VCaP (cell line): ENCODE data around the gene TTN.

Experiments used
- H3K27ac ChIP-seq: fragments of 450-650 bp; 2 replicates; pipeline ENCODE4 v1.5.1; 2017
- TF ChIP-seq, protein P1 (sequence below): fragments of 450-650 bp; conservative IDR thresholded peaks from 2 replicates; pipeline ENCODE4 v1.5.1; 2017; ENCODE audit warnings: mild to moderate bottlenecking, moderate library complexity

Gene TTN

DNA sequence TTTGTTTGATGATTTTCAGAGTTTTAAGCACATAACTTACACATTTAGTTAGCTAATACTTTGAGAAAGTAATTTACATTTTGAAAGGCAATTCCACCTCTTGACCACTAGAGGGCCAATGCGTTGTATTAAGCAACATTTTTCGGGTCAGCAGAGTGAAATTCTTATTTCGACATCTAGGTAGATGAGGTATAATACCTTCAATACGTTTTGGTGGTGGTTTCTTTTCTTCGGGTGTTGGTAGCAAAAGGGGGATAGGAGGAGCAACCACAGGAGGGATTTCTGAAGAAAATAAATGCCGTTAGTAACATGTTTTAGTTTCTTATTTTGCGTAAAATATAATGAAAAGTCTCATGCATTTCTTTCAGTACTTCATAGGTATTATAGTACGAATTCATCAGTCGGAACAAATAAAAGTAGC lies 106.3 kb downstream of the TTN start:
- TF ChIP-seq, protein P1, sequence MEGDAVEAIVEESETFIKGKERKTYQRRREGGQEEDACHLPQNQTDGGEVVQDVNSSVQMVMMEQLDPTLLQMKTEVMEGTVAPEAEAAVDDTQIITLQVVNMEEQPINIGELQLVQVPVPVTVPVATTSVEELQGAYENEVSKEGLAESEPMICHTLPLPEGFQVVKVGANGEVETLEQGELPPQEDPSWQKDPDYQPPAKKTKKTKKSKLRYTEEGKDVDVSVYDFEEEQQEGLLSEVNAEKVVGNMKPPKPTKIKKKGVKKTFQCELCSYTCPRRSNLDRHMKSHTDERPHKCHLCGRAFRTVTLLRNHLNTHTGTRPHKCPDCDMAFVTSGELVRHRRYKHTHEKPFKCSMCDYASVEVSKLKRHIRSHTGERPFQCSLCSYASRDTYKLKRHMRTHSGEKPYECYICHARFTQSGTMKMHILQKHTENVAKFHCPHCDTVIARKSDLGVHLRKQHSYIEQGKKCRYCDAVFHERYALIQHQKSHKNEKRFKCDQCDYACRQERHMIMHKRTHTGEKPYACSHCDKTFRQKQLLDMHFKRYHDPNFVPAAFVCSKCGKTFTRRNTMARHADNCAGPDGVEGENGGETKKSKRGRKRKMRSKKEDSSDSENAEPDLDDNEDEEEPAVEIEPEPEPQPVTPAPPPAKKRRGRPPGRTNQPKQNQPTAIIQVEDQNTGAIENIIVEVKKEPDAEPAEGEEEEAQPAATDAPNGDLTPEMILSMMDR, result peak; percentile 90
- H3K27ac ChIP-seq, result no peak overlapping the region

DNA sequence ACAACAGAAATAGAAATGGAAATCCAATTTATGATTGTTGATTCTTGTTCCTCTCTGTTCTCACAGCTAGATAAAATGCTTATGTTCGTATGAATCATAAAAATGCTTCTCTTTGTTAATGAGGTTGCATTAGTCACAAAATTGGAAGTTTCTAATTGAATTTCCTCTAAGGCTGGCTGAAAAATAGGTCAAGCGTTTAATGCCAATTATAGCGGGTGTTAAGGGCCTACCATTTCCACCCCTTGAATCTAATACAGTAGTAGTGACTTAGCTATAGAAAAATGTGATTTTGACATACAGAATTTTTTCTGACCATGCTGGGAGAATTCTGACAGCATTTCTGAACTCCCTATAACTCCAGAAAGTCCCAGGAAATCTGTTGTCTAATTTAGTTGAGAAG lies 107.1 kb downstream of the TTN start:
- TF ChIP-seq, protein P1, result no peak

DNA sequence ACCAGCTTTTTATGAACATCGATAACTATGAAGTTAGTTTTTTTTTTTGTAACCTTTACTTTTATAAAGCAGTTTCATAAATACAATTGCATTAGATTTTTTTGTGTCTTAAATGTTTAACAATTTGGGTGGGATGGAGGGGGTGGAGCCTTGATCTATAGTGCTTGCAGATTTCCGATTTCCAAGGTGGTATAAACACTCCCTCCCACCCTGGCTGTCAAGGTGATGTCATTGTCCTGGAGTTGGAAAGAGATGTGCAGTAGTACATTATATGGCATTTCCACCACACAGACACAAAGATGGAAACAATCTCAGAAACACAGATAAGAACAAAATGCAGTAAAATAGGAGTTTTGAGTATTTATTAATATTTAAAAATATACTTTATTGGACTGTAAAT lies 114.4 kb downstream of the TTN start:
- no peak overlapping the region for H3K27ac ChIP-seq

More for the DNA sequence above, 107.1 kb downstream of the TTN start:
- H3K27ac ChIP-seq, result no peak overlapping the region

DNA sequence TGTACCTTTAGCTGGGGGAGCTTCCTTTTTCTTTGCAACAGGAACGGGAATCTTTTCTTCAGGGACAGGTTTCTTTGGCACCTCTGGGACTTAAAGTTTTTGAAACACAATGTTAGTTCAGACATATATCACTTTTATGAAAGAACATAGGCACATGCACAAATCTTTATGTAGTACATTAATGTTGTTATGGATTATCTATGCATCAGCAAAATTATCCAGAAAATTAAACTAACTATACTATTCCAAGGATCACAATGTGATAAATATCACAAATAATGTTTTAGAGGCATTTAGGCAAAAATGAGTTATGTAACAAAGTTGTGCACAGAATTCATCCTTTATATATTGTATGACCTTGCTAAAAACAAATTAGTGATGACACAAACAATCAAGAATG lies 117.4 kb downstream of the TTN start:
- H3K27ac ChIP-seq, result no peak overlapping the region
- TF ChIP-seq, protein P1, result no peak

More for the DNA sequence above, 114.4 kb downstream of the TTN start:
- TF ChIP-seq, protein P1, result no peak

DNA sequence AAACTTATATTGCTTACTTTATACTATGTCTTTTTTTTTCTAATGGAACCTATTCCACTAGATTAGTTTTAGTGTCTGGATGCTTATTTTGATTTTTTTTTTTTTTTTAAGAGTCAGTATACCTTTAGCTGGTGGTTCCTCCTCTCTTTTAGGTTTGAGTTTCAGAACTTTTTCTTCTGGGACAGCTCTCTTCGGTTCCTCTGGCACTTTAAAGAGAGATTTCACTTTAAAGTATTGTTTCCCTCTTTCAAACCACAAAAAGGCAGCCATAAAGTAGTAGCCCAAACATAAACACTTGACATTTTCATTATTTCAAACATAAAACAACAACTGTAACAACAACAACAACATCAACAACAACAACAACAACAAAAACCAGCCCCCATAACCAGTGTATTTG lies 123.3 kb downstream of the TTN start:
- TF ChIP-seq, protein P1, result no peak
- no peak overlapping the region for H3K27ac ChIP-seq

DNA sequence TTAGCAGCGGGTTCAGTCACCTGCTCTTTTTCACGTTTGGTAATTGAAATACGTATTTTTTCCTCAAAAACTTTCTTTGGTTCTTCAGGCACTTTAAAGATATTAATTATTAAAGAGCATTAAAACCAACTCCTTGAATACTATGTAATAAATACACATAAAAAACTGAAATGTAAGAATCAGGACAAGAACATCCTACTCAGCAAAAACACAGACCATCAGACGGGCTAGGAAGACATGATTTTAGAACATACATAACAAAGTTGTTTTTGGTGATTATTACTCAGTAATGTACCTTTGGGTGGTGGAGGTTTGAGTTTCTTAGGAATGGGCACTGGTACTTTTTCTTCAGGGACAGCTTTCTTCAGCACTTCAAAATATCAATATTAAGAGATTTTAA lies 126.1 kb downstream of the TTN start:
- TF ChIP-seq, protein P1, result no peak

DNA sequence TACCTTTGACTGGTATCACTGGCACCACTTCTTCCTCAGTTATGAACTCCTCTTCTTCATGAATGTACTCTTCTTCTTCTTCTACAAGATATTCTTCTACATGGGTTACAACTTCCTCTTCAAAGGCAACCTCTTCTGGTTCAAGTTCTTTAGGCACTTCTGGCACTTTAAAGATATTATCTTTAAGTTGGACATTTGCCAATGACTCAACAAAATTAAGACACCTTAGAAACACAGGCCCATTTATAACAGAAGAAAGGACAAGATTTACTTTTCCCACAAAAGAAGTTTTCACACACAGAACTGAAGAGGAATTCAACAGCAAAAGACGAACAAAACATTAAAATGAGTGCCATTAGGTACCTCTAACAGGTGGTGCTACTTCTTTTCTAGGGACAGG lies 127.3 kb downstream of the TTN start:
- TF ChIP-seq, protein P1, result no peak
- no peak overlapping the region for H3K27ac ChIP-seq

More for the DNA sequence above, 126.1 kb downstream of the TTN start:
- no peak overlapping the region for H3K27ac ChIP-seq

DNA sequence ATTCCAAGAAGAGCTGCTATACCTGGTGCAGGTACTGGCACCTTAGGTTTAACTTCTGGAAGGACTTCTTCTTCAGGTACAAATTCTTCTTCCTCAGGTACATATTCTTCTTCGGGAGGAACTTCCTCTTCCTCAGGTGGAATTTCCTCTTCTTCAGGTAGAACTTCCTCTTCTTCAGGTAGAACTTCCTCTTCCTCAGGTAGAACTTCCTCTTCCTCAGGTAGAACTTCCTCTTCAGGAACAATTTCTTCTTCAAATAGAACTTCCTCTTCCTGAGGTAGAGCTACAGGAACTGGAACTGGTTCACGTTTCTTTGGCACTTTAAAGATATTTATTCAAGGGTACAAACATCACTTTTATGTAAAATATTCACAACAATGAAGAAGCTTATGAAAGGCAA lies 129.6 kb downstream of the TTN start:
- TF ChIP-seq, protein P1, result no peak
- no peak overlapping the region for H3K27ac ChIP-seq
